Measurements from ENCODE around the gene FRMD5. TPM values are rescaled to one million over a fixed set of nuclear protein-coding genes. Genes with fewer than 3 reads are reported as not detected.

Gene FRMD5
- total RNA-seq, 1 donor from 2014 or later = 43.0 TPM

Other genes with a start within 250 kb of the FRMD5 start
- gene GOLM2, start 93.4 kb upstream of the FRMD5 start, total RNA-seq = 31.1 TPM
- 16.0 TPM for gene CTDSPL2, start 232.4 kb upstream of the FRMD5 start, total RNA-seq

Data from Right ventricle myocardium inferior (tissue), 1 donor.